ENCODE results near the gene PPP1R18.

The PPP1R18 gene

GRCh38 chr6:30644769-30645168, 41.7 kb downstream of the PPP1R18 start:
- Histone ChIP-seq H3K79me2 (ENCODE audit: insufficient read depth, low read length) (peaks cover 37% of the 10 kb centered on the region), H3K27me3 (ENCODE audit: low read length) (no peaks in the 10 kb centered on the region), H3F3A (ENCODE audit: insufficient read depth) (peaks cover 6% of the 10 kb centered on the region; the same call in 1 of the 2 replicates), H2AFZ (ENCODE audit: low read depth, low read length, severe bottlenecking) (no peak overlapping the region), H3K36me3 (ENCODE audit: low read length) (no peaks in the 10 kb centered on the region), H3K27ac (ENCODE audit: low read depth, low read length) (no peak overlapping the region), H3K9ac (ENCODE audit: low read length) (0 out of 2 replicates have a peak overlapping the region, but pooled peaks have one; percentile 2), H3K9me2 (replicated peaks; ENCODE audit: insufficient read depth, low read length) (no peaks in the 10 kb centered on the region), H3K4me2 (ENCODE audit: low read depth, low read length, poor library complexity, severe bottlenecking) (no peak overlapping the region), H3K9me3 (ENCODE audit: insufficient read depth, low read length) (no peaks in the 10 kb centered on the region), H4K20me1 (ENCODE audit: low read depth, low read length) (peaks cover 8% of the 10 kb centered on the region; the same call in 1 of the 2 replicates), H3K4me3 (ENCODE audit: insufficient read depth, low read length, poor library complexity, severe bottlenecking) (no peak overlapping the region)
- TF ChIP-seq EZH2phosphoT487 (conservative IDR thresholded peaks at IDR 0.05; ENCODE audit: low read length) (no peak), CTCF (IDR thresholded peaks at IDR 0.05; ENCODE audit: insufficient read depth, low read length, poor library complexity, severe bottlenecking) (no peak)

- Histone ChIP-seq H4K20me1 (ENCODE audit: low read depth, low read length) (peaks cover 8% of the 10 kb centered on the region; the same call in 1 of the 2 replicates), H3K9me2 (replicated peaks; ENCODE audit: insufficient read depth, low read length) (no peaks in the 10 kb centered on the region)
These were observed 42.8 kb downstream of the PPP1R18 start for GRCh38 chr6:30643656-30644055.

GRCh38 chr6:30641048-30641447, 45.4 kb downstream of the PPP1R18 start:
- TF ChIP-seq CTCF (IDR thresholded peaks at IDR 0.05; ENCODE audit: insufficient read depth, low read length, poor library complexity, severe bottlenecking): no peak
- Histone ChIP-seq H3K4me3 (ENCODE audit: insufficient read depth, low read length, poor library complexity, severe bottlenecking) (no peak overlapping the region), H3K9ac (ENCODE audit: low read length) (no peak overlapping the region), H3F3A (ENCODE audit: insufficient read depth) (no peaks in the 10 kb centered on the region), H2AFZ (ENCODE audit: low read depth, low read length, severe bottlenecking) (no peak overlapping the region), H3K79me2 (ENCODE audit: insufficient read depth, low read length) (peaks cover 5% of the 10 kb centered on the region), H3K9me2 (replicated peaks; ENCODE audit: insufficient read depth, low read length) (no peaks in the 10 kb centered on the region), H3K36me3 (ENCODE audit: low read length) (no peaks in the 10 kb centered on the region), H3K27me3 (ENCODE audit: low read length) (no peaks in the 10 kb centered on the region), H4K20me1 (ENCODE audit: low read depth, low read length) (no peaks in the 10 kb centered on the region; the same call in 1 of the 2 replicates), H3K9me3 (ENCODE audit: insufficient read depth, low read length) (no peaks in the 10 kb centered on the region), H3K27ac (ENCODE audit: low read depth, low read length) (no peak overlapping the region), H3K4me2 (ENCODE audit: low read depth, low read length, poor library complexity, severe bottlenecking) (no peak overlapping the region)

More at GRCh38 chr6:30643656-30644055, 42.8 kb downstream of the PPP1R18 start:
- Histone ChIP-seq H3F3A (ENCODE audit: insufficient read depth) (peaks cover 6% of the 10 kb centered on the region; the same call in 1 of the 2 replicates), H3K9me3 (ENCODE audit: insufficient read depth, low read length) (no peaks in the 10 kb centered on the region), H3K27me3 (ENCODE audit: low read length) (no peaks in the 10 kb centered on the region), H3K9ac (ENCODE audit: low read length) (no peak overlapping the region), H3K4me2 (ENCODE audit: low read depth, low read length, poor library complexity, severe bottlenecking) (no peak overlapping the region), H3K4me3 (ENCODE audit: insufficient read depth, low read length, poor library complexity, severe bottlenecking) (no peak overlapping the region), H3K36me3 (ENCODE audit: low read length) (no peaks in the 10 kb centered on the region), H2AFZ (ENCODE audit: low read depth, low read length, severe bottlenecking) (no peak overlapping the region), H3K79me2 (ENCODE audit: insufficient read depth, low read length) (peaks cover 26% of the 10 kb centered on the region), H3K27ac (ENCODE audit: low read depth, low read length) (no peak overlapping the region)
- TF ChIP-seq EZH2phosphoT487 (conservative IDR thresholded peaks at IDR 0.05; ENCODE audit: low read length) (no peak), CTCF (IDR thresholded peaks at IDR 0.05; ENCODE audit: insufficient read depth, low read length, poor library complexity, severe bottlenecking) (no peak)

Data from SU-DHL-6 (cell line).